Measurements from ENCODE around the gene TMEM233.
"Not testable (repeated sequence)": the region's sequence is repeated elsewhere in the genome, so short reads cannot be mapped to it uniquely, and the experiment has no call there.

- not testable (repeated sequence) for TF ChIP-seq ESRRA (CRISPR knock-in tag; IDR thresholded peaks at IDR 0.05; ENCODE audit: borderline replicate concordance); PREB (CRISPR knock-in tag; IDR thresholded peaks at IDR 0.05; ENCODE audit: borderline replicate concordance); CTCF (IDR thresholded peaks at IDR 0.05); ATF3 (CRISPR knock-in tag; conservative IDR thresholded peaks at IDR 0.05); ZNF416 (CRISPR knock-in tag; IDR thresholded peaks at IDR 0.05)
- TF ChIP-seq, protein P1, sequence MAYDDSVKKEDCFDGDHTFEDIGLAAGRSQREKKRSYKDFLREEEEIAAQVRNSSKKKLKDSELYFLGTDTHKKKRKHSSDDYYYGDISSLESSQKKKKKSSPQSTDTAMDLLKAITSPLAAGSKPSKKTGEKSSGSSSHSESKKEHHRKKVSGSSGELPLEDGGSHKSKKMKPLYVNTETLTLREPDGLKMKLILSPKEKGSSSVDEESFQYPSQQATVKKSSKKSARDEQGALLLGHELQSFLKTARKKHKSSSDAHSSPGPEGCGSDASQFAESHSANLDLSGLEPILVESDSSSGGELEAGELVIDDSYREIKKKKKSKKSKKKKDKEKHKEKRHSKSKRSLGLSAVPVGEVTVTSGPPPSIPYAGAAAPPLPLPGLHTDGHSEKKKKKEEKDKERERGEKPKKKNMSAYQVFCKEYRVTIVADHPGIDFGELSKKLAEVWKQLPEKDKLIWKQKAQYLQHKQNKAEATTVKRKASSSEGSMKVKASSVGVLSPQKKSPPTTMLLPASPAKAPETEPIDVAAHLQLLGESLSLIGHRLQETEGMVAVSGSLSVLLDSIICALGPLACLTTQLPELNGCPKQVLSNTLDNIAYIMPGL (CRISPR knock-in tag; IDR thresholded peaks at IDR 0.05): not testable (repeated sequence)
These were observed 64.6 kb downstream of the TMEM233 start for GRCh38 chr12:119658166-119658565.
